HG03196 (cell line): ENCODE measurements around the gene CHPF.

Source experiments
- ATAC-seq: cut with Tn5 transposase; IDR thresholded peaks from one replicate; pipeline ENCODE4 v1.9.1; 2021; ENCODE audit not compliant: unreplicated experiment

Gene CHPF

GRCh38 chr2:219552382-219553167, 9.0 kb upstream of the CHPF start:
- ATAC-seq, result peak; percentile 86

DNA sequence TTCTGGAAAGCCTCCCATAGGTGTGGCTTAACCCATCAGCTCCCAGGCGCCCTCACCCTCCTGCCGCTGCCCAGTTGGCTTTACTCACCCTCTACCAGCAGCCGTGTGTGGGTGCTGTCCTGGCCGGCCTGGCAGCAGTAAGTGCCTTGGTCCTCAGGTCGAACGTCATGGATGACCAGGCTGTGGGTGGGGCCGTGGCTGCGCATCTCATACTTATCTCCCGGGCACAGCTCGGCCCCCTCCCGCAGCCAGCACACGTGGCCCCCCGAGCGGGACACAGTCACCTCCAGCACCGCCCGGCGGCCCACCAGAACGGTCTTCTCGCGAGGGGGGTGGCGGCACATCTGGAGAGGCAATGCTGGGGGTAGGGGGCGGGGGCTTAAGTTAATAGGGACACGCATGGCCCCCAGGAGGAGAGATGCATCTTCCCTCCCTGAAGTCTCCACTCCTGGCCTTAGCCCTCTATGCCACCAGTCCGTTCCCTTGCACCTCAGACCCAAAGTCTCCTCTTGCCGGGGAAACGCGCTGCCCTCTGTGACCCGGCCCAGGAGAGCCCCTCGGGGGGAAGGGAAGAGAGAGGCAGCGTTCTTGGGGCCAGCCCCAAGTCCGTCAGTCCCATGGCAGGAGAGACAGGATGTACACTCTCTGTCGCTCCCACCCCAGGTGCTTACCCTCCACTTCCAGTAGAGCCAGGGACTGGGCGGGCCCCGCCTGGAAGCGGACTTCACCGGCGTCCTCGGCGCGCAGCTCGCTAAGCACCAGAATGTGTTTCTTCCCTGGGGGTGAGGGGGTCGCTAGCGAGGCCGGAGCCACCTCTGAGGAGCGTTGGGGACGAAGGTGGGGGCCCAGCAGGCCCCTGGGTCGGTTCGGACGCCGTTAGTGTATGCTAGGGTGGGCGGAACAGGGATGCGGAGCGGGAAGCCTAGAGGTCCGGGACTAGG, 8.1 kb upstream of the CHPF start:
- ATAC-seq, result no peak

DNA sequence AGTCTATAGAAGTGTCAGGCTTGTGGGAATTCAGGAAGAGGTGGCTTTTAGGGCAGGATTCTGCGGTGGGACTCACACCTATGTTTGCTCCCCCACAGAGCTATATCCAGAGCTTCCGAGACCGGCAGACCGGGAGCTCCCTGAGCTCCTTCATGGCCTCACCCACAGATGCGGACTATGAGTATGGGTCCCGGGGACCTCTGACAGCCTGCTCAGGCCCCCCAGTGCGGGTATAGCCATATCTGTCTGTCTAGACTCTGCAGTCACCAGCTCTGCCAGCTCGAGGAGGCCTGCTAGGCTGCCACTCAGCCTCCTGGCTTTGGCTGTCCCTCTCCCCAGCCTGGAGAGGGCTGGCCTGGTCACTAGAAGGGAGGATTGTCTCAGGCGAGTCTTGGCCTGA, 6.0 kb upstream of the CHPF start:
- ATAC-seq, result no peak

DNA sequence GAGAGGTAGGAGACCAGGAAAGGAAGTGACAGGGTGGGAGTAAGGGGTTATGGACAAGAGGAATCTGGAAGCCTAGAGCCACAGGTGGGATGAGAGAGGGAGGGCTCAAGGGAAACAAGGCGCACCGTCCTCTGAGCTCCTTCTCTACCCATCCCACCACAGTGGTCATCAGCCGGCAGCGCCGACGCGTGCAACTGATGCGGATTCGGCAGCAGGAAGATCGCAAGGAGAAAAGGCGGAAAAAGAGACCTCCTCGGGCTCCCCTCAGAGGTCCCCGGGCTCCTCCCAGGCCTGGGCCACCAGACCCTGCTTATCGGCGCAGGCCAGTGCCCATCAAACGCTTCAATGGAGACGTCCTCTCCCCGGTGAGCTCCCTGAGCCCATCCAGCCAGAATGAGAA, 5.4 kb upstream of the CHPF start:
- ATAC-seq, result no peak

DNA sequence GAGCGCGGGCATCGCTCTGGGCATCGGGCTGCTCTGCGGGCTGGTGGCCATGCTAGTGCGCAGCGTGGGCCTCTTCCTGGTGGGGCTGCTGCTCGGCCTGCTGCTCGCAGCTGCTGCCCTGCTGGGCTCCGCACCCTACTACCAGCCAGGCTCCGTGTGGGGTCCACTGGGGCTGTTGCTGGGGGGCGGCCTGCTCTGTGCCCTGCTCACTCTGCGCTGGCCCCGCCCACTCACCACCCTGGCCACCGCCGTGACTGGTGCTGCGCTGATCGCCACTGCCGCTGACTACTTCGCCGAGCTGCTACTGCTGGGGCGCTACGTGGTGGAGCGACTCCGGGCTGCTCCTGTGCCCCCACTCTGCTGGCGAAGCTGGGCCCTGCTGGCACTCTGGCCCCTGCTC, 4.0 kb upstream of the CHPF start:
- no peak for ATAC-seq

DNA sequence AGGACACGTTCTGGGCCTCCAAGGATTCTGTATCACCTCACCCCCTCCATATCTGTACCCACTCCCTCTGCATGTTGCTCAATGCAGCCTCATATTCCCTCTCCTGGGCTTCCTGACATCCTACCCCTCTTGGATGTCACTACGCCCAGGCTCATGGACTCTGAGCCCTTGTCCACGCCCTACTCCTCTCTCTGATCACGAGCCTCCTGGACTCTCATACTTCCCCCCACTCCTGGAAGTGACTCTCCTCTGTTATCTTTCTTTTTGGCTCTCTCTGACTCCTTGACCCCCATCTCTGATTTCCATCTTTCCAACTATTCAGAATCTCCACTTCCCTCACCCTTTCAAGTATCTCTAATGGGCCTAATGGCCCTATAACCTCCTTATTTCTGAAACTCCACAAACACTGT, 2.3 kb upstream of the CHPF start:
- ATAC-seq, result no peak

DNA sequence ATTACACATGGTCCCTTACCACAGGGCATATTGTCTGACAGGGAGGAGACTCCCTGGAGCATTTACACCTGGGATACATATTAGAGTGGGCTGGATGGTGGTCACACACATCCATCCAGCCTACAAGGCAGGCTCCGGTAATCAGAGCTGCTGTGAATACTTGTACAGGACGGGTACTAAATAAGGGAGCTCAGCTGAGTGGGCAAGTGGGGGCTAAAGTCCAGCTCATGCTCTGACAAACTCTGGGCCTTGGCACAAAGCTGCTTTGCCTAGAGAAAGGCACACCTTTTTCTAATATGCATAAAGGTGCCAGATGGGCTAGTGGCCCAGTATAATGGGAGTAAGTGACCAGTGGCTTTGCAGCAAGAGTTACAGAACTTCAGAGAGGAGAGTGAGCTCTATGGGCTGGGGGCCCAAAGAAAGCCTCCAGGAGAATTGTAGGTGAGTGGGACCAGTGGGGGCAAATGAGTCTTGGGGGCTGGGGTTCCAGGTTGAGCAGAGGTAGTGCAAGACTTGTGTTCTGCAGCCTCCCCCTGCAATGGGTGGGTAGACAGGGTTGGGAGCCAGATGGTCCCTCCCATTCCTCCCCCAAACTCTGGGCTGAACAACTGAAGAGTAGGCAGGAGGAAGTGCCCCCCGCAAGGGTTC, 1.8 kb upstream of the CHPF start:
- ATAC-seq, result no peak

GRCh38 chr2:219544567-219544966, 958 bp upstream of the CHPF start:
- ATAC-seq, result no peak

DNA sequence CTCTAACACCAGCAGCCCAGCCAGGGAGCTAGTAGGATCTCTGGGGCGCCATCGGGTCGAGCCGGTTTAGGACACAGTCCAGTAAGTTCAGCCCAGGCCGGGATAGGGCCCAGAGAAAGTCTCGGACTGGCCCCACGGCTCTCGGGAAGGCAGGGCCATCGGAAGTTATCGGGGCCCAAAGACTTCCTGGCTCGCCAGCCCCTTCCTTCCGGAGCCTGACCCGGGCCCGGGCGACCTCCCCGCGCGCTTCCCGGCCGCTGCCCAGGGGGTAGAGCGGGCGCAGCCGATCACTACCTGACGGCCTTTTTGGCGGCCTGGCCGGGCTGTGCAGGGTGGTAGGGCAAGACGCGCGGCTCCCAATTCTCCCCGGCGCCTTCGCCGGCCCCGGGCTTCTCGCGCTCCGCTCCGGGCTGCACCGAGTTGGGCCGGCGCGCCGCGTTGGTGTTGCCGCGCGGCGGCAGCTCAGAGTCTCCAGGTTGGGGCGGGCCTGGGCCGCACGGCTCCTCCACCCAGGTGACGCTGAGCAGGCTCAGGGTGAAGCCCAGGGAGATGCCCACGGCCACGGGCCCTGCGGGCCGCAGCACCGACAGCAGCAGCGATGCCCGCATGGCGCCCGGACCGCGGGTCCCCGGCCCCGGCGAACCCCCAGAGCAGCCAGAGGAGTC, 546 bp downstream of the CHPF start:
- ATAC-seq, result peak; percentile 31

- peak; percentile 43 for ATAC-seq
Observed at GRCh38 chr2:219541611-219542180, 1.9 kb downstream of the CHPF start.

DNA sequence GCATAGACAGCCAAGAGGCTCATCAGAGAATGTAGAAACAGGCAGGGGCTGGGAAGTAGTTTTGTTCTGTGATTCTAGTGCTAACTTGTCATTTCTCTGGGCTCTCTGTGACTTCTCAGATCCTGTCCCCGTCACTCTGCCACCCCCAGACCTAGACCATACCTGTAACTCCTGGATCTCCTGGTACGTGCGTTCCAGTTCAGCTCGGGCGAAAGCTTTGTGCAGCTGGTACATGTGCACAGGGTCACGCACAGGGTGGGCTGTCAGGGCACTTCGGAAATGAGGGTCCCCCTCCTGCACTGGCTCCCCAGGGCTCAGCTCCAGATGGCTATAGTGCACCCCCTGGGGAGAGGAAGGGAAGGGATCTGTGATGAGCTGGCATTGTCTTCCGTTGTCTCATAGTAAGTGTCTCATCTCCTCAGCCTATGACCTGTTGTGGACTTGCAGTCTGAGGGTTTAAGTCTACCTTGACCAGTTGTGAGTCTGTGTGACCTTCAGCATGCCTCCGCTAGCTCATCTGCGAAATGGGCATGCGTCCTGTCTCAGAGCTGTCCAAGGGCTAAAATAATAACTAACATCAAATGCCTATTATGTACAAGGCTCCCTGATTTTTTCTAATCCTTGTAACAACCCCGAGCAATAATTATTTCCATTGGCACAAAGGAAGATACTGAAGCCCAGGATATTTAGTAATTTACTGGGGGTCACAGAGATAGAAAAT, 2.7 kb downstream of the CHPF start:
- no peak for ATAC-seq

GRCh38 chr2:219539926-219540678, 3.5 kb downstream of the CHPF start:
- ATAC-seq, result no peak

- ATAC-seq, result no peak
Observed at GRCh38 chr2:219538956-219539788, 4.4 kb downstream of the CHPF start.

DNA sequence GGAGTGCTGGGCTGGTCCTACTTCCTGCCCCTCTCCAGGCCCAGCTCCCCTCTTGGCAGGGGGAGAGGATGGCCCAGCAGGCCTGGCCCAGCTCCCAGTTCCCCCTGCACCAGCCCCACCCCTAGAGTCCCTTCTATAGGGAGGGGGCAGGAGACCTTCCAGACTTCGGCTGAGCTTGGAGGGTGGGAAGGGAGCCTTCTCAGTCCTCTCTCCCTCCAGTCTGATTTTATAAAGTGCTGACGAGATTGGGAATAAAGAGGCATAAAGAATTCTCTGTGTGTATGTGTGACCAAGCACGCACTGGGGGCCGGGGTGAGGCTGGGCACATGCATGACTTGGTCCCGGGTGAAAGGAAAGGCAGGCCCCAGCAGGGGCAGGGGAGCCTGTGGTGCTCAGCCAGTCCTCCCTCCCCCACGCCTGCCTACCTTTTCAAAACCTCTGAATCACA, 5.1 kb downstream of the CHPF start:
- no peak for ATAC-seq

DNA sequence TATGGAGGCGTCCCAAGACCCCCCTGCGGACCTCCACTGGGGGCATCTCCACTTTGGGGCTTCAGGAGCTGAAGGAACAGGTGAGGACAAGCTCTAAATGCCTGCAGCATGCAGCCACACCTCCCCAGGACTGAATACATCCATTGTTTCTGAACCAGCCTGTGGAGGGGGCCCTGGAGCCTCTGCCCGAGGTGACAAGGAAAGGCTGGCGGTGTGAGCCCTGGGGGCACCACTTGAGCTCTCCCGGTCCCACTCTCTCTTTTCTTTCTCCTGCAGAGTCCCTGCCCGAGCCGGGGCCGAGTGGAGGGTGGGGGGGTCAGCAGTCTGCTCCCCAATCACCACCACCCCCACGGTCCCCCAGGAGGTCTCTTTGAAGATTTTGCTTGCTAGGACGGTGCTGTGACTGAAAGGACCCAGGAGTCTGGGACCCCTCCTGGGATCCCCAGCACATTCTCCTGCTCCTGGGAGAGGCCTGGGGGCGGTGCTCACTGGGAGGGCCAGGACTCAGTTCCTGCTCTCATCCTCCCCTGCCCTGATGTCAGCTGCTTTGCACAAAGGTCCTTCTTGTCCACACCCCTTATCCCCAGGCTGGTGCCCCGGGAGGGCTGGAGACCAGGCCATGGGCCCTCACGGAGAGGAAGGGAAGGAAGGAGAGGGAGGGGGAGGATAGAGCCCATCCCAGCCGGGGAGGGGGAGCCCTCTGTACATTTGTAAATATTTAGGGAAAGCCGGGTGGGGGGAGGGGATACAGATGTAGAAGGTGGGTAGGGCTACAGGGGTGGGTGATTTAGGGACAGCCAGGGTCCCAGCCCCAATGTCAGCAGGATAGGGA, 5.7 kb downstream of the CHPF start:
- ATAC-seq, result no peak

DNA sequence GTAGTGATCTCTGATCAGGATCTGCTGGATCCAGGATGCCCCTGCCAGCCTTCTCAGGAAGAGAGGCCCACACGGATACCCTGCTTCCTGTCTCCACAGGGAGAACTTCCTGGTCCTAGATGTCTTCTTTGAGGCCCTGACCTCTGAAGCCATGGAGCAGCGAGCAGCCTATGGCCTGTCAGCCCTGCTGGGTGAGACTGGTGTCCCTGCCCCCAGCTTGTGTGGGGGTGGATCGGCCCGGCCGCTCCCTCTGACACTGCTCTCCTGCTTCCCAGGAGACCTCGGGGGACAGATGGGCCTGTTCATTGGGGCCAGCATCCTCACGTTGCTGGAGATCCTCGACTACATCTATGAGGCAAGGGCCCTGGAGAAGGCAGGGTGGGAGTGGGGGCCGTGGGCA, 6.6 kb downstream of the CHPF start:
- no peak for ATAC-seq

GRCh38 chr2:219536425-219536824, 7.2 kb downstream of the CHPF start:
- no peak for ATAC-seq
